Middle frontal gyrus (tissue), 1 donor: ENCODE results near the gene CTRB2.

Source experiments
- DNase-seq: peaks from one replicate; pipeline ENCODE4 v3.0.0-alpha.2; 2015; ENCODE audit warnings: low spot score; ENCODE audit errors: extremely low spot score

The CTRB2 gene

DNA sequence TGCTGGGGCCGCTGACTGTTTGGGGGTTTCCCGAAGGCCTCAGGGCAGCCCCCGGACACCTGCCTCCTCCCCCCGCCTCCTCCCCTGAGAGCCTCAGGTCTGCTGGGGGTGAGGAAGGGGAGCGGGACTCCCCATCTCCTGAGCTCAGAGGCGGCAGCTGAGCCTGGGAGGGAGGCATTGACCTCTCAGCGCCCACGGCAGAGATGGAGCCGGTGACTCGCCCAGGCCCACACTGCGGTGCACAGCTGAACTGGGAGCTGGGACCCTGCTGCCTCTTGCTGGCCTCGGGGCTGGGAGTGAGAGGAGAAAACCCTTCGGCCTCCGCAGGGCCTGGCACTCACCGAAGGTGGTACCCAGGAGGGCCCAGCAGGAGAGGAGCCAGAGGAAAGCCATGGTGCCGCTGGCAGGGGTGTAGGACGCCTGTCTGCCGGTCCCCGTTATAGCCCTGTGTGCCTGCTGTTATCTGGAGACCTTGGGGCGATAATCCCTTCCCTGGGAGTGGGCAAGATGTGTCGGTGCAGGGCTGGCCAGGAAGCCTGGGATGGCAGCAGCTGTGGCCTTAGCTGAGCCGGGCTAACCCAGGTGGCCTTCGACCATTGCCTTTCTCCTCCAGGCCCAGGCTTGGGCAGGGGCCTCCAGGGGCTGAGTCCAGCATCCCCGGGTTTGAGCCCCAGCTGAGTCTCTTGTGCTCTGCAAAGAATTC is at the start of gene CTRB2:
Gene CTRB2, minus strand, starts transcription at position 413 of the 703 bp plus-strand sequence. Its CDS starts 20 bp downstream, at position 393.
- no peak for DNase-seq

DNA sequence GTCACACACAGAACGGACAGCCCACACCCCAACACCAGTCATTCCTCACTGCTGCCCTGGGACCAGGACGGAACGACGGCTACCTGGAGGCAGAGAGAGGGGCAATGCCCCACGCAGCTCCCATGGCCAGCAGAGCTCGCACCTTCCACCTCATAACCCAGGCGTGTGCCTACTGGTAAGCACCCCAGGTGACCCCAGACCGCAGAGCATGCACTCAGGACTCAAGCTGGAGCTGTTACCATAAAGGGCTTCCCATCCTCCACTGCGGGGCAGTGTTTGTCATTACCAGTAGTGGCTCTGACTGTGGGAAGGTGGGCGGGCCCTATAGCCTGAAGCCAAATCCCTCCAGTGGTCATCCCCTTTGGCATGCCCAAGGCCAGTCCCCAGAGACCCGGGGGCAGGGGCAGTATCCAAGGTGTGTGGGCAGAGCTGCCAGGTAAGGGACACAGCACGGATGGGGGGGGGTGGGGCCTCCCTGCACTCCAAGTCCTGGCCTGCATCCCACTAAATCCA is 49.2 kb upstream of the CTRB2 start:
- no peak for DNase-seq

DNA sequence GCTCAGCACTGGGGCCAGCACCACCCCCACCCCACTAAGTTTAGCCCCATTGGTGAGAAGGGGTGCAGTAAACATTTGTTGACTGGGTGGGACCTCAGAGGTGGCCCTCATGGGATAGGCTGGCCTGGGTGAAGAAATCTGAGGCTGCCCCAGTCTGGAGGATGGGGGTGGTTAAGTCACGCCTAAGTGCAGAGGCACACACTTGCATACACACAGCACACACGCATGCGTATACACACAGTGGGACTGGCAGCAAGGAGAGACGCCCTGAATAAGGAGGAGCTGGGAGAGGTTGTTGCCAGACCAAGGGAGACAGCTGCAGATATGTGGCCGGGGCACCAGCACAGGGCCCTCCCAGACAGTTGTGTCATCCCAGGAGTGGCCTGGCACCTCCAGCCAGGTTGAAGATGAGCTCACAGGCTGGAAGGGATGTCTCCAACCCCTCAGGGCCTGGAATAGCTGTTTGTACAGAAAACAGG is 47.4 kb upstream of the CTRB2 start:
- DNase-seq: no peak

DNA sequence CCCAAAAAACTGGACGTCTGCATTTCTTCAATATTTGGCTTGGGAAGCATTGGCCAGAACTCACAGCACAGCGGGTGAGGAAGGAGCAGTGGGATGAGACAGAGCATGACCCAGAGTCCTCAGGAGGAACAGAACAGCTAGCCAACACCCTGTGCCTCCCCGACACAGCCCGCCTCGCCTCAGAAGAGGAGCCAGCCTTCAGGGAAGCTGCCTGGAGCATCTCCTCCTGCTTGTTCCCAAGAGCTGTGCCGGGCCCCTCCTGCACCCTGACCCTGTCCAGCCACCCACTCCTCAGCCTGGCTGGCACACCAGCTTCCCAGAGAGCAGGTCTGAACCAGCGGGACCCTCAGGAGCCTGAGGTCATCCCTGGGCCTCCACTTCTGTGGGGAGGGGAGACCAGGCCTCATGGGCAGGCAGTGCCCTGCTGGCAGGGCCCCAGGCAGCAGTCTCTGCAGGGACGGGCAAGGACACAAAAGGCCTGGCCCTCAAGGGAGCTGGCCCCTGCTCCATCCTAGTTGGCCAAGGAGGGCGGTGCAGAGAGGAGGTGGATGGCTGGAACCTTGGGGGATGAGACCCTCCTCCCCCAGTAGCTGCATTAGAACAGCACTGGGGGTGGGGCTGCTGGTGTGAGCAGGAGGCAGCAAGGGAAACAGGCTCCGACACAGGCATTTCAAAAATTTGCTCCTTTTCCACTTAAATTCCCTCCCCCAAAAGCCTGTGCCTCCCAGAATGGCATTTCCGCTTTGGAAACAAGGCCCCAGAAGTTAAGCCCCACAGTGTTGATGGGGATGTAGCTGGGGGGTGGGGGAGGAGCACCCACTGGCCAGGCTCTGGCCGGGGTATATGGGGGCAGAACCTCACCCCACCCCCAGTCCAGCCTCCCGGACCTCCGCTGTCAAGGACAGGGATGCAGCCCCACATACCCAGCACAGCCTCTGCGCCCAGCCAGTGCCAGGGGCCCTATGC is 46.3 kb upstream of the CTRB2 start:
- DNase-seq: no peak

DNA sequence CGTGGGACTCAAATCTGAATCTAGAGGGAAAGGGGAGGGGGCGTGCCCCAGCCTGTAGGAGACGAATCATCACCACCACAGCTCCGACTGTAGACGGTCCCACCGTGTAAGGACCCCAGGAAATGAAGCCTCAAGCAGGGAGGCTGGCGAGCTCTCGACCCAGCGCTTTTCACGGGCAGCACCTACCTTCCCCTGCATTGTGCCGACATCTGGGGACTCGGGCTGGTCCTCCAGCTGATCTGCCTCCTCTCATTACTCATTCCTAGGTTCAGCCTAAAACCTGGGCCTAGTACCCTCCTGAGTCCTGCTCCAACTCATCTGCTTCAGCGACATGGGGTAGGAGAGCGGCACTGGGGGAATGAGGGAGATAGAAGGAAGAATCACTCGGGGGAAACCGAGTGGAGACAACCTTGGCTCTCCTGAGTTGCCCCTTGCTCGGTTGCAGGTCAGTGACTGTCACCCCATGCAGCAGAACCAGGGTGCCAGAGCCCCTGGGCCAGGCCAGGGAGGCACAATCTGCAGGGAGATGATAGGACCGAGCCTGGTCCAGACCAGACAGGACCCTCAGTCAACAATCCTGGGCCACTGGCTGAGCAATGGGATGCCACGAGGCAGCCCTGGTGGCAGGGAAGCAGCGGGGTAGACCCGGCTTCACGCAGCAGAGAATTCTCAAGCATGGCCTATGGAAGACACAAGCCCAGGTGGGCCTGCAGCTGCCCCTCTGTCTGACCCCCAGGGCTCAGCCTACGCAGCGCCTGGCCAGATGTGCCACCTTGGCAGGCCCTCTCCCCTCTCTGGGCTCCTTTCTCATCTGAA is 45.3 kb upstream of the CTRB2 start:
- DNase-seq: no peak

DNA sequence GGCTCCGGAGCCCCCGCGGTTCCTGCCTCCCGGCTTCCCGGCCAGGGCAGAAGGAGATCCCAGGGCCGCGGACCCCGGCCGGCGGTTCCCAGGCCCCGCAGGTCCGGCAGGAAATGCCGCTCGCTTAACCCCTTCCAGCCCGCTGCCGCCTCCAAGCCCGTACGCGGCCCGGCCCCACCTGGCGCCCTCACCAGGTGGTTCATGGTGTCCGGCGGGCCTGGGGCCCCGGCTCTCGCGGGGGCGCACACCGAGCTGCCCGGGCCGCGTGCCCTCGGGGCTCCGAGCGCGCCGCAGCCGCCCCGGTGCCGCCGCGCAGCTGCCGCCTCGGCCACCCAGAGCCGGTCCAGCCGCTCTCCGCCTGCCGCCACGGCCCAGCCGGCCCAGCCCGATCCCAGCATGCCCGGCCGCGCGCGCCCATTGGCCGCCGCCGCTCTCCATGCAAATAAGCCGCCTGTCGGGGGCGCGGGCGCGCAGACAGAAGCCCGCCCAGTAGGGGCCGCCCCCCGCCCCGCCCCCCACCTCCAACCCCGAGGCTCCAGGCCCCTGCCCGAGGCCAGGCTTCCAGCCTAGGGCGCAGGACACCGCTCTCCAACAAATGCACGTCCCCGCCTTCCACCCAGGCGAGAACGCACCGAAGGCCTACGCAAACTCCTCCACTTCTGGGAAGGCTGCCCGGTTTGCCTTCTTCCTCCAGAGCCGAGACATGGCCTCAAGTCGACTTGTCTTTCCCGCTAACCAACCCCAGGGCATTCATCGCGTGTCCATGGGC is 44.5 kb upstream of the CTRB2 start, which contains the start of gene BCAR1:
Gene BCAR1, minus strand, starts transcription at position 345 of the 769 bp plus-strand sequence. Its CDS starts 142 bp downstream, at position 203.
- DNase-seq: peak; percentile 80

DNA sequence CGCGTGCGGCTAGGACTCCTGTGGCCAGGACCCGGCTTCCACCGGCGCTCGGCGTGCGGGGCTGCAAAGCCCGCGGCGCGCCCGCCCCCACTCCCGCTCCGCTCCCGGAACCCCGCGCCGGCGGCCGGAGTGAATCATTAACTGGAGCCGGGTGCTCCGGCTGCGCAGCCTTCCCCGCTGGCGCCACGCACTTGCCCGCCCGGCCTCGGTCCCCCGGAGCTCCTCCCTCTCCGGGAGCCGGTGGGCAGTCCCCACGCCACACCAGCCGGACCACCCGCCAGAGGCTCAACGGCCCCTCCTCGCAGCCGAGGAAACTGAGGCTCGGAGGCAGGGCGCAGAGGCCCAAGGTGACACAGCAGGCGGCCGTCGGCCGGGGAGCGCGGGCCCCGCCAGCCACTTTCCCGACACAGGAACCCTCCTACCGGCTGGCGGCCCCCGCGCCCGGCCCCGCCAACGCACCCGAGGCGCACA is 43.9 kb upstream of the CTRB2 start:
- DNase-seq: no peak

DNA sequence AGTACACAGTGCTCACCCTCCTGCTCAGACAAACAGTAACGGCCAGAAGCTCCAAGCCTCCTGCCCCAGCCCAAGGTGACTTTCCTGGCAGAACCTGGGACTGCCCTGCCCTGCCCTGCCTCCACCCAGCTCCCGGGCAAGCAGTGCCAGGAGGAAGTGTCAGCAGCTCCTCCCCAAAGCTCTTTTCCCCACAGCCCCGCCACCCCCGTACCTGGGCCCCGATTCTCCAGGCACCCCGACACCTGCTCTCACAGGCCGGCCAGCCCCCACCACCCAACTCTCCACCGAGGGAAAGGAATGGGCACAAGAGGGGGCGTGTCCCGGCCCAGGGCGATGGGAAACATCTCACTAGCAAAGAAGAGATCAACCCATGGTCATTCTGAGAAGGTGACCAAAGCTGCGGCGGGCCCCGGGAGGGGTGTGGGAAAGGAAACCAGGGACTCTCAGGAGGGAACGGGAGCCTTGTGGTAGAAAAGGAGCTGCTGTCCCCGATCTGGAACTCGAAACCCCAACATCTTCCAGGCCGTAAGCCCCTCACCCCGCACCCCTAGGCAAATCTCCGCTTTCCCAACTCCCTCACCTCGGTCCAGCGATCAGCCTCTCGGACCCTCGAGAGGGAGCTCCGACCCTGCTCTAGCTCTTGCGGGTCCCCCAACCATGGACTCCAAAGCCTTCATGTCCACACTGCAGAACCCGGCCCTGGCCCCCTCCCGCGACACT is 43.3 kb upstream of the CTRB2 start:
- no peak for DNase-seq

DNA sequence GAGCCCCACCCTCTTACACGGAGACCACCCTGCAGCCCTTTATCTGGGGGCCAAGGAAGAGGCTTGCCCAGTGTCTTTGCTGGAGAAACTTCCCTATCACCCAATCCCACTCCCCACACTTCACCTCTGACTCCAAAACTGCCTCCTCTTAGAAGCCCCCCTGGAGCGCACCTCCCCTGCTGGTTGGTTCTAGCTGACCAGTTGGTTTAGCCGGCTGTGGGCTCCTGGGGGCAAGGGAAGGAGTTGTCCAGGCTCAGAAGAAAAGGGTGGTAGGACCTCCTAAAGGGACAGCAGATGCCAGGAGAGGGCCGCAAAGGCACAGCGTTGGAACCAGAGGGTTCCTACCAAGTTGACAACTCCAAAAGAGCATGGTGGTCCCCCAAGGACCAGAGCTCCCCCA is 42.5 kb upstream of the CTRB2 start:
- no peak for DNase-seq

DNA sequence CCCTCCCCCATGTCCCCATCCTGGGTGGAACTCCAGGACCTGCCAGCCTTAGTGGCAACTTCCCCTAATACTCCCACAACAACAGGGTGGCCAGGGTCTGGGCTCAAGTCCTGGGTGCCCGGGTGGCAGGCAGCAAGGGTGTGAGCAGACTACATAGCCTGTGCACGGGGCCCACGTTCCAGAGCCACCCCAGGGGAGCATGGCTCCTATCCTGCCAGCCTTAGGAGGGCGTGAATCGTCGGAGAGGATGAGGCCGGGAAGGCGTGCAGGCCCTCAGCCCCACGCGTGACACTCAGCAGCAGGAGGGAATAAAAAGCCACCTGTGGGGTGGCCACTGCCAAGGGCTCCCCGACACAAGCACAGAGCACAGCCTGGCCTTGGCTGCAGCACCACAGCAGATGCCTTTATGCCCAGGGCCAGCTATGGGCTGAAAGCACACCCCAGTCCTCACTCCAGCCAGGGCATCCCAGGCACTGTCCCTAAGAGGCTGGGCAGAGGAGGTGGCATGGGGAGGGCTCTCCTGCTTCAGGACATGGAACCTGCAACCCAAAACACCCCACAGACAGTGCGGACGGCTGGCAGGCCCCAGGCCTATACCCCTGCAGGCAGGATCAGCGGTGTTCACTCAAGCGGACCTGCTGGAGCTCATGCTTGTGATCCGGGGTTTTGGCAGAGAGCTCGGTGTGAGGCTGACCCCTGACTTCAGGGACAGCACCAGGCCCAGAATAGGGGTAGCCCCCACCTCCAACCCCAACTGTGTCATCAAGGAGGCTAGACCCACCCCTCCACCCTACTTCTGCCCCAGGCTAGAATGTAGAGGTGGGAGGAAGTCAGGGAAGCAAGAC is 41.8 kb upstream of the CTRB2 start:
- DNase-seq: no peak

DNA sequence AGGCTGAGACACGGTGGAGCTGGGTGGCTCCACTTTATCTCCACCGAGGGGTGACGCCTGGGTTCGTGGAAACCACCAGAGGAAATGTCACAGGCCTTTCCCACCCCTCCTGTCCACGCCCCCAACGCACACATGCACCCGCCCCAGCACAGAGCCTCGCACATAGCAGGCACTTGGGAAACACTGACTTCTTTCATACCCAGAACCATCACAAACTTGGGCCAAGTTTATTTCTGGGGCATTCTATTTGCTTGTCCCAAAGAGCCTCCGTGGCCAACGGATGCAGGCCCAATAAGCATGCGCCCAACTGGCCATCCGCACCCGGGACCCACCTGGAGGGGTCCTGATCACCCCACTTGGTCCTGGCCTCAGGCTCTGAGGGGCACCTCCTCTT is 41.2 kb upstream of the CTRB2 start:
- peak; percentile 50 for DNase-seq

DNA sequence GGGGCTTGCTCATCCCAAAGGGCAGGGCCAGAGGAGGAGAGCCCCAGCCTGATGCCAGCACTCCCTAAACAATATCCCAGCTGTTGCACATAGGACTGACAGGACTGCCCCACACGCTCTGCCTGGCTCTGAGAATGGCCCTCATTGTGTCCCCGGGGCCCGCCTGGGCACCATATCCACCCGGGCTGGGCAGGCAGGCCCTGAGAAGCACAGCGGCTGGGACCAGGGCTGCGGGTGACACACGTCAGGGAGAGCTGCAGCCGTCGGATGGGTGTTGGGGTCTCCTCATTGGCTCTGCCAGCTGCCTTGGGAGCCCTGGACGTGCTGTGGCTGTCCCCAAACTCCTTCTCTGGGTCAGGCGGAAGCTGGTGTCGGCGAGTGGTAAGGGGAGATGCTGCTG is 40.3 kb upstream of the CTRB2 start:
- peak; percentile 65 for DNase-seq

DNA sequence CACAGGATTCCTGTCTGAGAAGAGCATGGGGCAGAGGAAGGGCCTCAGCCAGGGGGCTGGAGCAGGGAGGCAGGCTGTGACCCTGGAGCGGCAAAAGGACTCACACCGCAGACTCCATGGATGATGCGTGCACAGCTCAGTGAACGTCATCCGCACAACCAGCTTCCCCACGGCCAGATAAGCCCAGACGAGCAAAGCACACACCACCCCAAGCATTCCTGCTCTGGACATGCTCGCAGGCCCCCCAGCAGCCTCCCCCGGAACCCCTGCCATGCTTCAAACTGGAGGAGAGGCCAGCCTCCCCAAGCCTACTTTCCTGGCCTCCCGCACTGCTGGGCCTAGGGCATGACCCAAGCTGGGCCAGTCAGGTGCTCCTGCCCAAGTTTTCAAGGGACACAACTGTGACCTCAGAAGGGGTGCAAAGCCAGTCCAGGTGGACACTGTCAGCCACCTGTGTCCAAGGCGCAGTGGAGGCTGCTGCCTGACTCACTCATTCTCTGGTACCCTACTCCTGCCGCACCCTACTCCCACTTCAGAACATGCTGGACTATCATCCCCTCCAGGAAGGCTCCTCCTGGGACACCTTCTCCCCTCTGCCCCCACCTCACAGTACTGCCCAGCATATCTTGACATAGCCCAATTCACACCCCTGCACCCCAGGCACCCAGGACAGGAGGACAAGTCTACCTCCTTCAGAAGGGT is 39.7 kb upstream of the CTRB2 start:
- no peak for DNase-seq

DNA sequence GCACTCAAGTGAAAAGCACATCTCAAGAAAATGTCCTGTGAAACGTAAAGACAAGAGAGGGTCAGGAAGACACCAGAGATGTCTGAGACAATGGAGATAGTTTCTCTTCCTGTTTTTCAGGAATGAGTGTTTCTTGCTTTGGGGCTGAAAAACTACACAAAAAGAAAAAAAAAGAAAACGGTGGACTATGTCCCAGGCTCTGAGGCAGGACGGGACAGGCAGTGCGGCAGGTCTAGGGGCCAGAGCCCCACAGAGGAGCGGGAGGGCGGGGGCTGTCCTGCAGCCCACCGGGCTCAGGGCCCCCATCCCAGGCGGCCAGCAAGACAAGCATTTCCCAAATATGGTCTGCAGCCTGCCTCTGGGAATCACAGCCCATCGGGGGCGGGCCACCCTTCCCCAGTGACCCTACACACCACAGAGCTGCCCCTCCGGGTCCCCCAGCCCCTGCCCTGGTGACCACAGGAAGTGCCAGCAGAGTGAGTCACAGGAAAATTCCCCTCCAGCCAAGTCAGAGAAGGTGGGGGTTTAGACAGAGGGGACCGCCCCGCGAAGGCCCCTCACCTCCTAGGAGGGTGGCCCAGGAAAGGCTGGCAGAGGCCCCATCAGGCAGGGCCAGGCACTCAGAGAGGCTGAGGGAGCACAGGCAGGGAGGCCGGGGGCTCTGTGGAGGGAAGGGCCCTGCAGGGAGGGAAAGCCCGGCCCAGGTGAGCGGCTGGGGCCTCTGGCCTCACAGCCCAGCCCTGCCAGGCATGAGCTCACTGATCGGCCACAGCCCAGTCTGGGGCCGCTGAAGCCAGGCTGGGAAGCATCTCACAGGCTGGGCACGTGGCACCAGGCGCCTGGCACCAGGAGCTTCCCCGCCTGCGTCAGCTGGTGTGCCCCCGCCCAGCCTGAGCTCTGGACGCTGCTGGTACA is 38.1 kb upstream of the CTRB2 start:
- DNase-seq: peak; percentile 89

DNA sequence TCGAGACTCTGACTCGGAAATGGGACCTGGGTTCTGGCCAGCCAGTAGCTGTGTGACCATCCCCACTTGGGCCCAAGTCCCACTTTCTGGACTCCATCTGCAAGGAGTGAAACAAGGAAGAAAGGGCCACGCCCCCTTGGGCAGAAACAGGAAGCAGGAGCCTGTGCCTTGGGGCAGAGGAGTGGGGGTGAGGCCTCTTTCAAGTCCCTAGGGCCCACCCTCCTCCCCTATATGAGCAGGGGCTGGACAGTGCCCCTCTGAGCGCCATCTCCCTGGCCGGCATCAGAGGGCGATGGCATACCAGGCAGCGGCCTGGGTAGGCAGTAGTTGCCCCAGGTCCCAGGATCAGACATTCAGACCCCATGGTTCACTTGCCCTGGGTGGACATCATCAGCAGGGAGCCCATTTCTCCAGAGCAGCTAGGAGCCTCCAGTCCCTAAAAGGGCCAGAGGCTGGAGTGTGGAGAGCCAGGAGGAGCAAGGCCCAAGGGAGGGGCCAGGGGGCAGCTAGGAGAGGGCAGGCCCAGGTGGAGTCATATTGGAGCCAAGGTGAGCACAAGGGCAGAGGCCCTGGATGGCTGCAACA is 37.4 kb upstream of the CTRB2 start:
- no peak for DNase-seq

DNA sequence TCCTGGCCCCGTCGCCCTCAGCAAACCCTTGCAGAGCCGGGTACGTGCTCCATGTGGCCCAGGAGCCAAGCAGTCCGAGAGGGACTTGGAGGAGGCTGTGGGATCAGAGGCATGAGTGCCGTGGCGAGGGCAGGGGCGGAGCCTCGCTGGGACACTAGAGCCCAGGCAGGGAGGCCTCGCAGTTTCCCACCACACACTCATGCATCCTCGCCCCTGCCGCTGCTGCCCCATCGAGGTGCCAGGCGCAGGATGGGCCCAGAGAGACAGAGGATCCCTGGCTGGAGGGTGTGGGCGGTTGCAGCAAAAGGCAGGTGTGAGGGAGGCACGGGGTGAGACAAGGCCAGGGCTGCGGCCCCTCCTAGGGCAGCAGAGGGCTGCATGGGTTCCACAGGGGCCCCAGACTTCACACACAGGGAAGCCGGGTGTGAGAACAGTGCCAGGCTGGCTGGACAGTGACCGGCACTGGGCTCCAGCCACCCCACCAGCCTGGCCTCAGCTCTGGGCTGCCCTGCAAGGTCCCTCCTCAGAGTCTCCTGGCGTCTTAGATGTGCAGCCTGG is 36.8 kb upstream of the CTRB2 start:
- no peak for DNase-seq
